ENCODE measurements around the gene ZNF280B. TPM values are rescaled to one million over a fixed set of nuclear protein-coding genes. Genes with fewer than 3 reads are reported as not detected.

Gene ZNF280B
- total RNA-seq, 1 experiment from 2014 or later: 8.2 TPM

DNA sequence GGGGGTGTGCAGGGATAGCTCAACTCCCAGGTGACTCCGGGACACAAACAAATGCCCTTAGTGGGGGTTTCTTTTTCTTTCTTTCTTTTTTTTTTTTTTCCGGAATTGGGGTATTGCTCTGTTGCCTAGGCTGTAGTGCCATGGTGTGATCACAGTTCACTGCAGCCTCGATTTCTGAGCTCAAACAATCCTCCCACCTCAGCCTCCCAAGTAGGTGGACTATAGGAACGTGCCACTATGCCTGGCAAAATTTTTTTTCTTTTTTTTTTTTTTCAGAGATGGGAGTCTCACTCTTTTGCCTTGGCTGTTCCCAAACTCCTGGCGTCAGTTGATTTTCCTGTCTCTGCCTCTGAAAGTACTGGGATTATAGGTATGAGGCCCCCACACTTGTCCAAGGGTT is 25.3 kb upstream of the ZNF280B start:
- no peak for DNase-seq
- Histone ChIP-seq H3K4me1 (ENCODE audit: insufficient read depth, low read length) (no peaks in the 10 kb centered on the region), H4K91ac (ENCODE audit: insufficient read length, low read depth, low read length) (no peak overlapping the region), H3K79me2 (ENCODE audit: insufficient read depth, low read length) (no peaks in the 10 kb centered on the region), H2BK15ac (ENCODE audit: low read depth, low read length) (no peak overlapping the region), H3K56ac (ENCODE audit: insufficient read length, low read depth, low read length) (no peak overlapping the region), H3K79me1 (ENCODE audit: insufficient read depth, low read depth, low read length, poor library complexity, severe bottlenecking) (no peaks in the 10 kb centered on the region), H3K18ac (ENCODE audit: insufficient read length, low read depth, low read length) (no peak overlapping the region), H4K5ac (ENCODE audit: insufficient read length, low read depth, low read length) (no peak overlapping the region), H3K27me3 (ENCODE audit: insufficient read depth, low read length) (peaks cover 7% of the 10 kb centered on the region; the same call in 1 of the 2 replicates), H2AK5ac (ENCODE audit: insufficient read length, low read length) (no peak overlapping the region), H2BK20ac (ENCODE audit: low read depth, low read length, poor library complexity, severe bottlenecking) (no peak overlapping the region), H2BK5ac (ENCODE audit: insufficient read length, low read length) (no peak overlapping the region), H2BK12ac (ENCODE audit: insufficient read length, low read depth, low read length) (no peak overlapping the region), H3K14ac (ENCODE audit: insufficient read depth, low read length) (no peak overlapping the region), H2BK120ac (ENCODE audit: low read depth, low read length, poor library complexity, severe bottlenecking) (no peak overlapping the region), H3K9me3 (ENCODE audit: control insufficient read depth, low read depth, low read length) (no peaks in the 10 kb centered on the region), H3K27ac (ENCODE audit: insufficient read length, low read depth, low read length) (no peak overlapping the region), H3K23ac (ENCODE audit: insufficient read length, low read depth, low read length) (no peak overlapping the region), H3T11ph (ENCODE audit: low read length) (no peak overlapping the region), H3K23me2 (ENCODE audit: insufficient read length, low read depth, low read length, poor library complexity, severe bottlenecking) (no peaks in the 10 kb centered on the region), H3K4me2 (ENCODE audit: insufficient read depth, insufficient read length, low read length) (no peak overlapping the region), H2AFZ (ENCODE audit: low read length) (no peak overlapping the region), H3K9ac (ENCODE audit: extremely low read depth, insufficient read length, low read length) (no peak overlapping the region), H3K4ac (ENCODE audit: low read depth, low read length) (no peak overlapping the region), H4K8ac (replicated peaks; ENCODE audit: insufficient read length, low read depth, low read length) (no peak overlapping the region), H4K20me1 (ENCODE audit: control insufficient read depth, insufficient read depth, insufficient read length) (no peaks in the 10 kb centered on the region)
- H3K4me3 Mint-ChIP-seq: no peak overlapping the region
- H3K4me1 Mint-ChIP-seq: no peaks in the 10 kb centered on the region
- no peaks in the 10 kb centered on the region; a peak in 1 of 5 replicates for H3K9me3 Mint-ChIP-seq
- H3K27ac Mint-ChIP-seq: no peak overlapping the region
- no peaks in the 10 kb centered on the region for H3K36me3 Mint-ChIP-seq (ENCODE audit: insufficient read depth in 1 of 3, low read depth in 3 of 3)
- TF ChIP-seq, protein P1, sequence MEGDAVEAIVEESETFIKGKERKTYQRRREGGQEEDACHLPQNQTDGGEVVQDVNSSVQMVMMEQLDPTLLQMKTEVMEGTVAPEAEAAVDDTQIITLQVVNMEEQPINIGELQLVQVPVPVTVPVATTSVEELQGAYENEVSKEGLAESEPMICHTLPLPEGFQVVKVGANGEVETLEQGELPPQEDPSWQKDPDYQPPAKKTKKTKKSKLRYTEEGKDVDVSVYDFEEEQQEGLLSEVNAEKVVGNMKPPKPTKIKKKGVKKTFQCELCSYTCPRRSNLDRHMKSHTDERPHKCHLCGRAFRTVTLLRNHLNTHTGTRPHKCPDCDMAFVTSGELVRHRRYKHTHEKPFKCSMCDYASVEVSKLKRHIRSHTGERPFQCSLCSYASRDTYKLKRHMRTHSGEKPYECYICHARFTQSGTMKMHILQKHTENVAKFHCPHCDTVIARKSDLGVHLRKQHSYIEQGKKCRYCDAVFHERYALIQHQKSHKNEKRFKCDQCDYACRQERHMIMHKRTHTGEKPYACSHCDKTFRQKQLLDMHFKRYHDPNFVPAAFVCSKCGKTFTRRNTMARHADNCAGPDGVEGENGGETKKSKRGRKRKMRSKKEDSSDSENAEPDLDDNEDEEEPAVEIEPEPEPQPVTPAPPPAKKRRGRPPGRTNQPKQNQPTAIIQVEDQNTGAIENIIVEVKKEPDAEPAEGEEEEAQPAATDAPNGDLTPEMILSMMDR (conservative IDR thresholded peaks at IDR 0.05): no peak
- H3K27me3 Mint-ChIP-seq (ENCODE audit: low read depth): peaks cover 93% of the 10 kb centered on the region
- whole genome bisulfite sequencing (ENCODE audit: extremely low coverage, insufficient read length, low lambda C conversion rate): no CpG with 5 or more reads among the region's 5 CpGs
